ENCODE results near the gene PLEKHG5.

PLEKHG5 gene, protein sequence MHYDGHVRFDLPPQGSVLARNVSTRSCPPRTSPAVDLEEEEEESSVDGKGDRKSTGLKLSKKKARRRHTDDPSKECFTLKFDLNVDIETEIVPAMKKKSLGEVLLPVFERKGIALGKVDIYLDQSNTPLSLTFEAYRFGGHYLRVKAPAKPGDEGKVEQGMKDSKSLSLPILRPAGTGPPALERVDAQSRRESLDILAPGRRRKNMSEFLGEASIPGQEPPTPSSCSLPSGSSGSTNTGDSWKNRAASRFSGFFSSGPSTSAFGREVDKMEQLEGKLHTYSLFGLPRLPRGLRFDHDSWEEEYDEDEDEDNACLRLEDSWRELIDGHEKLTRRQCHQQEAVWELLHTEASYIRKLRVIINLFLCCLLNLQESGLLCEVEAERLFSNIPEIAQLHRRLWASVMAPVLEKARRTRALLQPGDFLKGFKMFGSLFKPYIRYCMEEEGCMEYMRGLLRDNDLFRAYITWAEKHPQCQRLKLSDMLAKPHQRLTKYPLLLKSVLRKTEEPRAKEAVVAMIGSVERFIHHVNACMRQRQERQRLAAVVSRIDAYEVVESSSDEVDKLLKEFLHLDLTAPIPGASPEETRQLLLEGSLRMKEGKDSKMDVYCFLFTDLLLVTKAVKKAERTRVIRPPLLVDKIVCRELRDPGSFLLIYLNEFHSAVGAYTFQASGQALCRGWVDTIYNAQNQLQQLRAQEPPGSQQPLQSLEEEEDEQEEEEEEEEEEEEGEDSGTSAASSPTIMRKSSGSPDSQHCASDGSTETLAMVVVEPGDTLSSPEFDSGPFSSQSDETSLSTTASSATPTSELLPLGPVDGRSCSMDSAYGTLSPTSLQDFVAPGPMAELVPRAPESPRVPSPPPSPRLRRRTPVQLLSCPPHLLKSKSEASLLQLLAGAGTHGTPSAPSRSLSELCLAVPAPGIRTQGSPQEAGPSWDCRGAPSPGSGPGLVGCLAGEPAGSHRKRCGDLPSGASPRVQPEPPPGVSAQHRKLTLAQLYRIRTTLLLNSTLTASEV

DNA sequence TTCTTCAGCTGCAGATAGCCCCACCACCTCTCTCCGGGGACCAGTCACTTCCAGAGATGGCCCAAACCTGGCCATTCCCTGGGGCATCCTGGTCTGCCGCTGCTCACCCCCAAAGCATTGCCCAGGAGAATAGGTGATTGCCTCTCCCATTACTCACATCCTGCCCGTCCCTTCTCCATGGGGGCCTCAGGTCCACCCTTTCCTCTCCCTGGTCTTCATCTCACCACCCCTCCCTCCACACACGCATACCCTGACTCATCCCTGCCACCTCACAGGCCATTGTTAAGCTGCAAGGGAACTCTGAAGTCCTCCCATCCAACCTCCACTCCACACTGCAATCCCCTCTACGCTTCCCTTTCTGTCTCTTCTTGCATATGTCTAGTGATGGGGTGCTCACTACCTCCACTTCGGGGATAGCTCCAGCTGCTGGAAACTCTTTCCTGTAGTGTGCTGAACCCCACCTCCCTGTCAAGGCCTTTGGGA lies at the start of gene PLEKHG5:
TSS of gene PLEKHG5 (minus strand) at position 188 of the 483 bp plus-strand sequence. CDS start 14,096 bp downstream, outside the sequence.
- peak within 1 kb of the TSS; percentile 100 for H3K27ac ChIP-seq
- DNase-seq (ENCODE audit: low read depth, low spot score) = peak; percentile 92

DNA sequence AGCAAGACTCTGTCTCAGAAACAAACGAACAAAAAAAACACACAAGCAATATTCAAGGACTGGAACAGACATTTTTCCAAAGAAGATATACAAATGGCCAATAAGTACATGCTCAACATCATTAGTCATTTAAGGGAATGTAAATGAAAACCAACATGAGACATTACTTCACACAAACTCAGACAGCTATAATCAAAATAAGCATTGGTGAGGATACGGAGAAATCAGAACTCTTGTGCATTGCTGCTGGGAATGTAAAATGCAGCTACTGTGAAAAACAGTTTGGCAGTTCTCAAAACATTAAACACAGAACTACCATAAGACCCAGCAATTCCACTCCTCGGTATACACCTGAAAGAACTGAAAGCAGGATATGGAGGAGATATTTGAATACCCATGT lies 47.5 kb upstream of the PLEKHG5 start:
- H3K27ac ChIP-seq = no peak overlapping the region
- no peak for DNase-seq (ENCODE audit: low read depth, low spot score)

DNA sequence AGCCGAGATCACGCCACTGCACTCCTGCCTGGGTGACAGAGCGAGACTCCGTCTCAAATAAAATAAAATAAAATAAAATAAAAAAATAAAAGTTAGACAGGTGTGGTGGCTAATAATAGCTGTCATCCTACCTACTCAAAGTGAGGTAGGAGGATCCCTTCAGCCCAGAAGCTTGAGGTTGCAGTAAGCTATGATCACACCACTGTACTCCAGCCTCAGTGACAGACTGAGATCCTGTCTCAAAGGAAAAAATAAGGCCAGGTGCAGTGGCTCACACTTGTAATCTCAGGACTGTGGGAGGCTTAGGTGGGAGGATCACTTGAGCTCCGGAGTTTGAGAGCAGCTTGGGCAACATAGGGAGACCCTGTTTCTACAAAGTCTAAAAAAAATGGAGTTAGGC lies 44.8 kb upstream of the PLEKHG5 start:
- DNase-seq (ENCODE audit: low read depth, low spot score) = no peak
- no peak overlapping the region for H3K27ac ChIP-seq

DNA sequence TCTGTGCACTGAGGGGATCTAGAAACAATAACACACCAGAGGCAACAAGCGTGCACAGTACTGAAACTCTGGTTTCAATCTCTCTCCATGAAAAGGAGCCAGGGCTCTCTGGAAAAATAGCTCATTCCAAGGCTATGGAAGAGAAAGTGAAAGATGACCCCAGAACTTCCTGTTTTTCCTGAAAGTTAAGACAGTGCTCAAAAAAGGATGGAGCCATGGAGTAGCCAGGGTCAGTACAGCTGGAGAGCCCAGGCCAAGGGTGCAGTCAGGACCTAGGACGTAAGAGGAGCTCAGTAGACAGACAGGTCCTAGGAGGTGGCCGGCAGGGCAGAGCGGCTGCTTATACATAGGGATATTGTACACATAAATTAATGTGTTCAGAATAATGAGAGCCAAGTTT lies 43.7 kb upstream of the PLEKHG5 start:
- no peak for DNase-seq (ENCODE audit: low read depth, low spot score)
- H3K27ac ChIP-seq = no peak overlapping the region

DNA sequence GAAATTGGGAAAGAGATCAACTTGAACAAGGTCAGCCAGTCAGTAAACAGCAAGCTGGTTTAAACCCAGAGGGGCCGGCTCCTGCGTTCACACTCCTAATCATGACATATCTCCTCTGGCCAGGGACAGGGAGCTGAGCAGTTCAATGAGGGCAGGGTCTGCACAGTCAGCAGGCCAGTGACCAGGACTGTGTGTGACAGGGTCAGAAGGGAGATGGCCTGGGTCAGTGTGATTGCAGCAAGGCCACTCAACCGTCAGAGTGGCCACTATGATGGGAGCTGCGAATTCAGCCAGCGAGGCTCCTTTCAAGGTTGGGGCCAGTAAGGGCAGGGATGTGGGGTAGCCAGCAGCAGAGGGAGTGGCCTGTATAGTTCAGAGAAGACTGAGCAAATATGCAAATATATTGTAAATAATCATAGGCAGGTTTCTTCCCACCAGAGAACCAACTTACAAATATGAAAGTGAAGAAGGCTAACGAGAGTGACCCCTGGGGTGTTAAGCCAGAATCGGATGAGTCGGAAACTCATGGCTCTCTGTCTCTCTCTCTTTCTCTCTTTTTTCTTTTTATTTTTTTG lies 42.9 kb upstream of the PLEKHG5 start:
- H3K27ac ChIP-seq = no peak overlapping the region
- DNase-seq (ENCODE audit: low read depth, low spot score) = no peak

DNA sequence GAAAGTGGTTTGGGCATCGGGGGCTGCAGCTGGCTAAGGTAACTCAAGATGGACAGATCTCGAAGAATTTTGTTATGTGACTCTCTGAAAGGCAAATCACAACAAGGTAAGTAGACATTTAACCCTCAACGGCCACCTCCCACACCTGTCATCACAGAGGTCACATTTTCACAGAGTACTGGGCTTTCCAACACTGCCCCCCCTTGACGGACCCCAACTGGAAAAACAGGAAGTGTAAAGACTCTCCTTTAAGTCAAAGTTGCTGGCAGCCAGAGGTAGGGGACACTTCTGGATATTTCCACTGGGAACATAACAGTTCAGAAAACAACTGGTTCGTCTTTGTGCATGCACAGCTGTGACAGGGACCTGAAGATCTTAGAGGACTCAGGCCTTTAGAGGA lies 40.5 kb upstream of the PLEKHG5 start:
- DNase-seq (ENCODE audit: low read depth, low spot score) = no peak
- no peak overlapping the region for H3K27ac ChIP-seq

DNA sequence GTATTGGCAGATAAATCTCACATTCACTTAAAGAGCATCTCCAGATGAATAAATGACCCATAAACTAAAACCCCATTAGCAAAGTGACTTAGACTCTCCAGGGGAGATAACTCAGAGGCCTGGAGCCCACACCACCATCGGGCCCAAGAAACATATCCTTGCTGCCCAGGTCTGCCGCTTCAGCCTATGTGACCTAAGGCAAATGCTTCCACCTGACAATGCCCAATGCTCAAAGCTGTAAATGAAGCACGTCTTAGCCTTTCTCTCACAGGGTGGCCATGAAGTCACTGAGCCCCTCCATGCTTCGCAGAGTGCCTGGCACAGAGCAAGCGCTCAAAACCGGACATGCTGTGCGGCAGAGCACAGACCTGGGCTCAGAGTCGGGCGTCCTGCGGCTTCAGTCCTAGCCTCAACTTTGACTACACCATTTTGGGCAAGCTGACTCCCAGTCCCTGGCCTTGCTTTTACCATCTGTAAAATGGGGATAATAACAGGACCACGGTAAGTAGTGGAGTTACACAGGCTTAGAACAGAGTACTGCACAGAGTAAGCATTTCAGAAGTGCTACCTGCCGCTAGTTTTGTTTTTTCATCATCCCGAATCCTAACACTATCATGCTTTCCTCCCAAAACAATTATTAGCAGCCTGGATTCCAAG lies 39.2 kb upstream of the PLEKHG5 start:
- no peak overlapping the region for H3K27ac ChIP-seq
- DNase-seq (ENCODE audit: low read depth, low spot score) = no peak

DNA sequence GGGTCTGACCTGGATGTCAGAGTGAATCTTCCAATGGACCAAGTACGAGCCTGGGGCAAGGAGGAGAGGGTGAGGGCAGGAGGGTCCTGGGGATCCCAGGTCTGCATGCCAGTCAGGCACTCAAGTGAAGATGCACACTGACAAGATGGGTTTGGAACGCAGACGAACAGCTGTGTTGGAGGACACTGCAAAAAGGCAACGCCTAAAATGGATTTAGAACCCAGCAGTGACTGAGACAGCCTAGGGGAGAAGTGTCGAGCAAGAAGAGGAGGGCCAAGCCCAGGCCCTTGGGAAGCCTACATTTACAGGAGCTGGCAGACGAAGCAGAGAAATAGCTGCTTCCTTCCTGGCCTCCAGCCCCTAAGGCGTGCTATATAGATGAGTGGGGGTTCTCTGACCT lies 37.0 kb upstream of the PLEKHG5 start:
- no peak overlapping the region for H3K27ac ChIP-seq
- DNase-seq (ENCODE audit: low read depth, low spot score) = no peak

DNA sequence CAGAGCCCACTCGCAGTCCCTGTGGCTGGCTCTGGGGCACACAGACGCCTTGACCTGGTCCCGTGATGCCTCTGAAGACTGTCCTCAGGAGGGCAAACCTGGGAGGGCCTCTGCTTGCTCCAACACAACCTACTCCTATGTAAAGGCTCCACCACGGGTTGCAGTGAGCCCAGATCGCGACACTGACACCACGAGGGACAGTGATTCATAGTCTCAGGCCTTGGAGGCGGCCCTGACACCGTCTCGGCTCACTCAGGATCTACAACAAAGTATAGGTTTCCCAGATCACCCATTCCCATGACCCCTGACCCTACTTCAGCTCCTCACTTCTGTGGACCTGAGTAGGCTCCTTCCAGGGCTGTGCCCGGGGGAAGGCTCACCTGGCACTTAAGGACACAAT lies 34.8 kb upstream of the PLEKHG5 start:
- no peak overlapping the region for H3K27ac ChIP-seq
- no peak for DNase-seq (ENCODE audit: low read depth, low spot score)

DNA sequence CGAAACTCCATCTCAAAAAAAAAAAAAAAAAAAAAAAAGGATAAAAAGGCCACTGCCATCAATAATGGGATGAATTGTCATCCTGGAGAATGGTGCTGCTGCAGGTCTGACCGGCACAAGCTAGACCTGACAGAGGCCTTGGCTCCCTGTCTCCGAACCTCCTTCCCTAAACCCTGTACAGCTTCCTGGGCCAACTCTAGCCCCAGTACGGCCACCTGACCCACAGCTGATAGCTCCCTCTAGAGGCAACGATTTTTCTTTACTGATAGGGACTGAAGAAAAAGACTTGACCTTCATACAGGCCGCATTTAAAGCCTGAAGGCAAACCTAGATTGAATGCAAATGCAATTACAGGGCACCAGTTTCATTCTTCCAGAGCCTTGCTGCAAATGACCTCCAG lies 32.1 kb upstream of the PLEKHG5 start:
- no peak for DNase-seq (ENCODE audit: low read depth, low spot score)

DNA sequence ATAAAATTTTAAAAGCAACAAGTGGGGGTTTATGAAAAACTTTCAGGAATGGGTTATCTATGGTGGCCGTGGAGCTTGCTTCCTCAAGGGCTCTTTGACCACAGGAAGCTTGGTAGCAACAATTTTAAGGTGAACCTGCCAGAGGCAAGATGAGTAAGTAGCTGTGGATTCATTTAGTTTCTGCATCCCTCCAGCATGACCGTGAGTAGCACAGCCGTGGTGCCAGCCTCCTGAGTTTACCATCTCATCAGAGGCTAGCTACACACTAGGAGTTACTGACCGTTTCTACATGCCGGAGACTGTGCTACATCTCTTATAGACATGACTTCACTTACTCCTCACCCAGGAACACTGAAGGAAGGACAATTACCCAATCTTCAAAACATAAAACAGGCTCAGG lies 30.1 kb upstream of the PLEKHG5 start:
- peak overlapping the region; percentile 54 for H3K27ac ChIP-seq
- peak; percentile 43 for DNase-seq (ENCODE audit: low read depth, low spot score)

More for the DNA sequence above, 32.1 kb upstream of the PLEKHG5 start:
- H3K27ac ChIP-seq = no peak overlapping the region

DNA sequence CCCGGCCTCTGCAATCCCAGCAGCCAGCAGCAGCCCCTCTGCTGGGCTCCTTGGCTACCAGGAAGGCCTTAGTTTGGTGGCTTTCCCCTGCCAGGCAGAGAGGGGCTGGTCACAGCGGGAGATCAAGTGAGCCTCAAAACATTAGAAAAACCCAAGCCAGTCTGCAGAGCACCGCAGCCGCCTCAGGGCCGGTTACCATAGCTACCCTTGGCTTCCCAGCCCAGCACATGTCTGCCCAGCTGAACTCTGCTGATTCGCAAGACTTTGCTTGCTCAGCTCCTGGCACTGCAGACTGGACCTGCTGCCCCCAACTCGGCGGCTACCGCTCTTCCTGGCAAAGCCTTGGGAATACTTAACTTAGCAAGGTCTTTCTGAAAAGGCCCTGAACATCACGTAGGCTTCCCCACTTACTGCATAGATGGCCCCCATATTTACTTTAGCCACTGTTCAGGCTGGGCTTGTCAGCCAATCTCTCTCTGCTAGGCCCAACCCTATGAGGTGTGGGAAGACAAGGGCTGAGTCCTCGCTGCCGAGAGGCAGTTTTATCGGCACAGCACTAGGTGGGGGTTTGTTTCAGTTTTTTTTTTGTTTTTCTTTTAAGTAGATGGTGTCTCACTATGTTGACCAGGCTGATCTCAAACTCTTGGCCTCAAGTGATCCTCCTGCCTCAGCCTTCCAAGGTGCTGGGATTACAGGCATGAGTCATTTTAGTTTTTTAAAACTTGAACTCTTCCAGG lies 28.6 kb upstream of the PLEKHG5 start:
- peak overlapping the region; percentile 54 for H3K27ac ChIP-seq
- DNase-seq (ENCODE audit: low read depth, low spot score) = peak; percentile 49

DNA sequence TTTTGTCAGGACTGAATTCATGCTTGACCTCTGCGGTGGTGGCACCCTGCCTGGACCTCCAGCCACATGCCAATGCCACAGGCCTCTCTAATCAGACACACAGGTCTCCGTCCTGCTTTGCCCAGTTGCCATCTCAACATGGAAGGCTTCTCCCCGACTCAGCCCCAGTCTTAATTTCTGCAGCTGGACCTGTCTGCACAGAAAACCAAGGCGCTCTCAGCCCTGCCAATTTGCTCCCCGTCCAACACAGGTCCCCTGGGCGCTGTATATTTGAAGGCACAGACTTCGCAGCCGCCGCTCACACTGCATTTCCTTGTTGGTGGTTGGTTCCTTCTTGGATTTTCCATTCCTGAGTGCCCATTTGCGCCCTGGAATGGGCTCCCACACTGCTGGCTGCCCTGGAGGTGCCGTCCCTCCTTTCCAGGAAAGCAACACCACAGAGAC lies 28.0 kb upstream of the PLEKHG5 start:
- no peak overlapping the region for H3K27ac ChIP-seq
- no peak for DNase-seq (ENCODE audit: low read depth, low spot score)

DNA sequence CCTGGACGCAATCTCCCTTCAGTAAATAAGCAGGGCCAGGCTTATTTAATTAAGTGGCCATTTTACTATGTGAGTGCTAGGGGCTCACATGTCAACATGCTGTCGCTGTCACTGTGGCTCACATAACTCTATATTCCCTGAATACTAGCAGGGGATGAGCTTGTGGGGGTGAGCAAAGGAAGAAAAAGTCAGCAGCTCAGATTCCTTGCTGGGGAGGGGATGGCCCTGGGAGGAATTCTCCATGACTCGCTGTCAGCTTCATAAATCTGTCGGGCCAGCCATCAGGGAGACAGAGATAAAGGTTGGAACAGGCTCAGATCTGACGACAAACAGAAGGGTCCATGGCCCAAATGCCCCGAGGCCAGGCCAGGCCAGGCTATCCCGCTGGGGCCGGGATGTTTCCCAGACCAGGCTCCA lies 26.0 kb upstream of the PLEKHG5 start:
- no peak for DNase-seq (ENCODE audit: low read depth, low spot score)
- no peak overlapping the region for H3K27ac ChIP-seq

DNA sequence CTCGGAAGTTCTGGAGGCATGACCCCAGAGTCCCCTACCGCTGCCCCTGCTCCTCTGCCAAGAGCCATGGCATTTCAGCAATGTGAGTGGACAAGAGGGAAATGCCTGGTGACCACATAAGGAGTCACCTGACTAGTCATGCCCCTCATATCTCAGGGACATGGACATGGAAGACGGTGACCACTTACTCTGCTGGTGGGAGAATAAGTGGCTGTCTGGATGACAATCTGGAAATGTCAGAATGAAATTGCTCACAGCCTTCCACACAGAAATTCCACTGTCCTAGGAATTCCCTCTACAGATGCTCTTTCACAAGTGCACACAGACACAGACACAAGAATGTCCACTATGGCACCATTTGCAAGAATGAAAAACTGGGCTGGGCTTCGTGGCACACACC lies 24.3 kb upstream of the PLEKHG5 start:
- H3K27ac ChIP-seq = no peak overlapping the region
- no peak for DNase-seq (ENCODE audit: low read depth, low spot score)

DNA sequence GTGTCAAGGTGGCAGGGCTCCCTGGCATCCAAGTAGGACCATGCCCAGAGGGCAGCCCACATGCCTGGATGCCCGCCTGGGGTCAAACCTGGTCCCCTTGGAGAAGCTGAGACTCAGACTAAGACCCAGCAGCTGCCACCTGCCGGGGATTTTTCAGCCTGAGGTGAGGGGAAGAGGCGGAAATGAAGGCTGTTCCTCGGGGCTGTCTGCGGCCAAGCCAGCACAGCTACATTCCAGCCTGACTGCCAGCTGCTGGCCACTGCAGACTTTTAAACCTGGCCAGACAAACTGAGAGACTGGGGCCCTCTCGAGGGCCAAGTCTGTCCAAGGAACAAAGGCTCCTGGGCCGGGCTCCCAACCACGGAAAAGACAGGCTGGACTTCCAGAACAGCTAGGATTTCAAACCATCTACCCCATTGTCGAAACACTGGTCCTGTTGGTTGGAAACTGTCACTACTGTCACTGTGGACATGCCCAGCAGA lies 21.9 kb upstream of the PLEKHG5 start:
- no peak overlapping the region for H3K27ac ChIP-seq
- no peak for DNase-seq (ENCODE audit: low read depth, low spot score)

DNA sequence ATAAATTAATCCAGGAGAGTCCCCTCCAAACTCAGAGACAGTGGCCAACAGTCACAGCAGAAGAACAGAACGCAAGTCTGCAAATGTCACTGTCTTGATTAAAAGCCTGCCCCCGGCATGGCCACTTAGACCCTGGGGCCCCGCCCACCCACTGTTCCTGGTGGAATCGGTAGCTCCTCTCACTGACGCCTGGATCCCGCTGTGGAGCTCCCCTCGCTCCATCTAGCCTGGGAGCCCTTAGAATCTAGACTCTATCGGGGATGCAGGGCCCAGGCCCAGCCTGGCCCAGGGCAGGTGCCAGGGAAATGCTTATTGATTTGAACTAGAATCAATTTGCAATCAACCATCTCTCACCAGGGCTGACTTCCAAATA lies 21.4 kb upstream of the PLEKHG5 start:
- no peak overlapping the region for H3K27ac ChIP-seq
- no peak for DNase-seq (ENCODE audit: low read depth, low spot score)

DNA sequence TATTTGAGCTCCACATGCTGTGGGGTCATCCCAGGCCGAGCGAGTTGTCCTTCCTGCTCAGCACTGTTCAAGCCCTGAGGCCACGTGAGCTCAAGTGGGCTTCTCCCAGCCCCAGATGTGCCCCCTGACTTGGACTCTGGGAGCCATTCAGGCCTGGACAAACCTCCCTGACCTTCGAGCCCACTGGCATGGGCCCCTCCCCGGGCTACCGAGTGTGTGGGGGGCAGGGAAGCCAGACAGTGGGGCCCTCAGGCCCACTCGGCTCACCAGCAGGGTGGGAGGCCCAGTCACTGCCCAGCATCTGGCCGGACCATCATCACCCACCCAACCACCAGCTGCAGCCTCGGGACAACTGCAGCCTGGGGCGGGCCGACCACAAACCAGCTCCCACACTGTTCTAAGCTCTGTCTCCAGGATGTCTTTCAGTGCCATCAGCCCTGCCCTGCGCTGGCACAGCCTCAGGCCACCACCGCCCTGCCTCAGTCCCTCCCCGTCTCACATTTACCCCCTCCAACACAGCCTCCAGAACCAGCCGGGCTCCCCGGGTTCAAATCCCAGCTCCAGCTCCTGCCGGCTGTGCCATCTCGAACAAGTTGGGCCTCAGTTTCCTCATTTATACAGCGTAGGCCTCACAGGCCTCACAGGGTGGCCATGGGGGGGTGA lies 20.9 kb upstream of the PLEKHG5 start:
- H3K27ac ChIP-seq = no peak overlapping the region
- no peak for DNase-seq (ENCODE audit: low read depth, low spot score)
